Skeletal muscle tissue (tissue), 4 donors: ENCODE data around the gene BNC2. TPM values are rescaled to one million over a fixed set of nuclear protein-coding genes. Genes with fewer than 3 reads are reported as not detected.
A peak's percentile ranks its signal among the peaks of the same experiment; 100 is the strongest.

Experiments
- H3K27ac ChIP-seq: one replicate; pipeline ENCODE4 v1.7.0; 2013; ENCODE audit warnings: mild to moderate bottlenecking, low read depth, low read length, inconsistent platforms
- H3K27me3 ChIP-seq, 3 donors: one replicate each; pipeline ENCODE4 v1.7.0; 2013; ENCODE audit warnings: low read length in 3 of 3; ENCODE audit not compliant: control insufficient read depth in 3 of 3, insufficient read depth in 3 of 3
- H3K36me3 ChIP-seq, 3 donors: one replicate each; pipeline ENCODE4 v1.7.0; 2013; ENCODE audit warnings: low read length in 3 of 3; ENCODE audit not compliant: control insufficient read depth in 3 of 3, insufficient read depth in 3 of 3
- H3K4me1 ChIP-seq, 3 donors: one replicate each; pipeline ENCODE4 v1.7.0; 2013; ENCODE audit warnings: low read length in 3 of 3, mild to moderate bottlenecking in 3 of 3; ENCODE audit not compliant: control insufficient read depth in 3 of 3, insufficient read depth in 3 of 3
- H3K4me3 ChIP-seq, 3 donors: one replicate each; pipeline ENCODE4 v1.7.0; 2013; ENCODE audit warnings: low read length in 3 of 3
- H3K9ac ChIP-seq, 3 donors: one replicate each; pipeline ENCODE4 v1.7.0; 2013; ENCODE audit warnings: low read length in 3 of 3, mild to moderate bottlenecking in 3 of 3, moderate library complexity in 2 of 3, low read depth in 1 of 3
- H3K9me3 ChIP-seq, 3 donors: one replicate each; pipeline ENCODE4 v1.7.0; 2013; ENCODE audit warnings: low read length in 3 of 3; ENCODE audit not compliant: control insufficient read depth in 3 of 3
- total RNA-seq: library from RNA; depleted of rRNA; stranded (reverse); fragments of >200 nt; gene quantifications from one replicate; pipeline ENCODE4 v1.2.3, GENCODE V29; 2014
- donor health status: Osteomylitis.

Gene BNC2
- total RNA-seq, 1 donor from 2014 or later, result 10.4 TPM

- Histone ChIP-seq H3K4me3 (no peak overlapping the region), H3K27ac (no peak overlapping the region), H3K27me3 (no peaks in the 10 kb centered on the region), H3K9me3 (no peaks in the 10 kb centered on the region), H3K4me1 (no peaks in the 10 kb centered on the region), H3K36me3 (no peaks in the 10 kb centered on the region), H3K9ac (no peak overlapping the region)
Measured at GRCh38 chr9:16602494-16602893, 268.0 kb downstream of the BNC2 start.

DNA sequence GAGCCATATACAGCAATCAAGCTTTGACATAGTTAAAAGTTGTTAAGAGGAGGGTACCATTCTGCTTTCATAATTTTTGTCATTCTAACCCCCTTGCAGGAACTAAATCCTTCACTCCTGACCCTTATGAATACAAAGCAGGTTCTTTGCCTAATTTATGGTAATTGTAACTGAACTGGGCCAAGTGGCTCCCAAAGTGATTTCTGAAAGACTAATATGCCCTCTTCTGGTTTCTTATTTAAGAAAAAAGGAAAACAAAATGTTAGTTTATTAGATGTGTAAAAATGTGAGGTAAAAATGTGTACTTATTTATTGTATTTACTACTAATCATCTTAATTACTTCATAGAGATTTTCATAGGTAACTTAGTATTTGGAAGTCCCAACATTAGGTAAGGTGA is 268.5 kb downstream of the BNC2 start:
- Histone ChIP-seq H3K9me3 (no peaks in the 10 kb centered on the region), H3K4me3 (no peak overlapping the region), H3K27me3 (no peaks in the 10 kb centered on the region), H3K4me1 (no peaks in the 10 kb centered on the region), H3K27ac (no peak overlapping the region), H3K9ac (no peak overlapping the region), H3K36me3 (no peaks in the 10 kb centered on the region)

DNA sequence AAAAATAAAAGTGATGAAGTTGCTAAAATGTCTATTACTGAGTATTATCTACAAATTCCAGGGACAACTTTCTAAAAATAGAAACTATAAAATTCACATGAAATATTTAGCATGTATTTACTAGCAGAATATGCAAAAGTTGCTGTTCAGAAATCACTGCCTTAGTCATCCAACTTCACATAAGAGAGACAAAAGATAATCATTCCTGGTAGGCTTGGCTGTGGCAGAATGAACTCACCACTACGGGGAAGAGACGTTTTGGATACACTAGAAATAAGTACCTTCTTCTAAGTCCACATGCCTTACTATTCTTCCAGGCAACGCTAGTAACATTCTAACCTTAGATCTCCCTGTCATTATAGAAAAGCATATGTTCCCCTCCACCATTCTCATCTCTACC is 272.2 kb downstream of the BNC2 start:
- Histone ChIP-seq H3K36me3 (no peaks in the 10 kb centered on the region), H3K9ac (no peak overlapping the region), H3K9me3 (no peaks in the 10 kb centered on the region), H3K4me1 (no peaks in the 10 kb centered on the region), H3K27me3 (no peaks in the 10 kb centered on the region), H3K27ac (no peak overlapping the region), H3K4me3 (no peak overlapping the region)

GRCh38 chr9:16597136-16597535 is 273.3 kb downstream of the BNC2 start:
- Histone ChIP-seq H3K9ac (no peak overlapping the region), H3K27me3 (no peaks in the 10 kb centered on the region), H3K4me1 (no peaks in the 10 kb centered on the region), H3K27ac (no peak overlapping the region), H3K4me3 (no peak overlapping the region), H3K9me3 (no peaks in the 10 kb centered on the region), H3K36me3 (no peaks in the 10 kb centered on the region)

- Histone ChIP-seq H3K9ac (no peak overlapping the region), H3K27me3 (no peaks in the 10 kb centered on the region)
Measured at GRCh38 chr9:16595227-16595626, 275.2 kb downstream of the BNC2 start.

DNA sequence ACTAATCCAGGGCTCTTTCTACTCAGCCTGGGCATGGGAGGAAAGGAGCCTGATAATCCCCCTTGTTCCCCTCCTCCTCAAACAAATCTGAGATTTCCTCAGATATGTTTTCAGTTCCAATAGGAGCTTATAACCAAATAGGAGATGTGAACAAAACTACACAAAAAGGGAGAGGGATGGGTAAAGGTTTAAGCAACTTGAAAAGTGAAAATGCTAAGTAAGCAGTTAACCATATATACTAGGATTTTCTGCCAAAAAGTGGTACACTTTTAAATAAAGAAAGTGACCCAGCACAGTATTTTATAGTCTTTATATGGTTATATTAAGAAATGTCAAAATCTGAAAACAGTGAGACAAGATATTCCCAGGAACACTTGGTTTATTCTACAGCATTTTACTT is 275.7 kb downstream of the BNC2 start:
- Histone ChIP-seq H3K27me3 (no peaks in the 10 kb centered on the region), H3K9ac (no peak overlapping the region), H3K4me1 (no peaks in the 10 kb centered on the region), H3K4me3 (no peak overlapping the region), H3K27ac (no peak overlapping the region), H3K36me3 (no peaks in the 10 kb centered on the region), H3K9me3 (no peaks in the 10 kb centered on the region)

More at GRCh38 chr9:16595227-16595626, 275.2 kb downstream of the BNC2 start:
- Histone ChIP-seq H3K9me3 (no peaks in the 10 kb centered on the region), H3K36me3 (no peaks in the 10 kb centered on the region), H3K4me1 (no peaks in the 10 kb centered on the region), H3K27ac (no peak overlapping the region), H3K4me3 (no peak overlapping the region)

GRCh38 chr9:16593746-16594145 is 276.7 kb downstream of the BNC2 start:
- Histone ChIP-seq H3K36me3 (no peaks in the 10 kb centered on the region), H3K9me3 (no peaks in the 10 kb centered on the region), H3K27ac (no peak overlapping the region), H3K4me3 (no peak overlapping the region), H3K4me1 (no peaks in the 10 kb centered on the region), H3K9ac (no peak overlapping the region), H3K27me3 (no peaks in the 10 kb centered on the region)

DNA sequence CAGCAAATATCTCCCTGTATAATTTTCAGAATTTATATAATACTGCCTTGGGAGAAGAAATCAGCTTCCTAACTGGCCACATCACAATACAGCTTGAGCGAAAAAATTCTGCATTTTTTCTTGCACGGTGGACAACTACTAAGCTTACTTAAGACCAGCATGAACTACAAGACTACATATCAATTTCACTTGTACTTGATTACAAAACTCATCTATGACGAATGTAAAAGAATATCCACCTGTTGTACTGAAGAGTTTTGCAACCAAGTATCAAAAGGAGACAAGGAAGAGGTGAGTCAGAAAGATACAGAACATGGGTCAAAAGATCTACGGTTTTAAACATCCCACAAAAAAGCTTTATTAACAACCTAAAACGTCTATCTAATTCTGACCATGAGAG is 279.4 kb downstream of the BNC2 start:
- H3K36me3 ChIP-seq, result no peaks in the 10 kb centered on the region
- no peaks in the 10 kb centered on the region for H3K4me1 ChIP-seq
- no peaks in the 10 kb centered on the region for H3K27me3 ChIP-seq
- H3K9ac ChIP-seq, result no peak overlapping the region
- no peaks in the 10 kb centered on the region for H3K9me3 ChIP-seq
- H3K4me3 ChIP-seq, result no peak overlapping the region
- no peak overlapping the region for H3K27ac ChIP-seq

DNA sequence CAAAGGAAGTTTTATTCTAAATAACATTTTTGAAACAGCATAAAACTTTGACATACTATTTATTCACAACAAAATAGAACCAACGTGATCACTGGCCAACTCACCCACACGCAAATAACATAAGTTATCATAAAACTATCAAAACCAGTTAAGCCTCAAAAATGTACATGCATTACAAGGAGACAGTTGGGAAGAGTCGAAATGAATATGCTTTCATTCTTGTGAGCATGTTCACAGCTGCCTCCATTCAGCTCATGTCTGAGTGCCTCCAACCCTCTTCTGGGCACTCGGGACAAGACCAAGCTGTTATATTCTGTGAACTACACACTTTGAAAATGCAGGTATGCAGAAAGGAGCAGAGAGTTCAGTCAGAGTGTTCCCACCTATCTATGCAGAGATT is 284.9 kb downstream of the BNC2 start:
- no peak overlapping the region for H3K9ac ChIP-seq
- H3K4me3 ChIP-seq, result no peak overlapping the region
- no peaks in the 10 kb centered on the region for H3K9me3 ChIP-seq
- no peaks in the 10 kb centered on the region for H3K27me3 ChIP-seq
- H3K36me3 ChIP-seq, result no peaks in the 10 kb centered on the region
- H3K4me1 ChIP-seq, result no peaks in the 10 kb centered on the region
- H3K27ac ChIP-seq, result no peak overlapping the region

DNA sequence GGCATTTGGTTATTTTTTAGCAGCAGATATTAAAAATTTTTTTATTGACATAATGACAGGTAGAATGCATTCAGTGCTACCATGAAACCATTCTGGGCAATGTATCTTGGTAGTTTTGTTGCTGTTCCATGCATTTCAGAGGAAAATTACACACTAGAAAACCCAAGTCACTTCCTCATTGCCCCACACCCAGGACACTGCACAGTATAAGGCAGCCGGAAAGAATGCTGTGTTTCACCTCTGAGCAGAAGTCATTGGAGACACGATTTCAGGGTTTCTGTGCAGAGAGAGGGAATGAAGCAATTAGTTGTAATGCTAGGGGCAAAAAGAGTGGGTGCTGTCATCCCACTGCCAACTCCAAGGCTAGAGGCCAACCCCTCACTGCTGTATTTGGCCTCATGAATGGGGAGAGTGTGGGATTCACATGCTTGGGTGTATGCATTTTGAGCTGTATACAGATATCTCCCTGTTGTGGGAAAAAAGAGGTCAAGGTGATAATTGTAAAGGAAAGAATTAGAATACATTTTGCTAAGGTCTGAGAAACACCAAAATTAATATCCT is 290.5 kb downstream of the BNC2 start:
- H3K27ac ChIP-seq, result no peak overlapping the region

DNA sequence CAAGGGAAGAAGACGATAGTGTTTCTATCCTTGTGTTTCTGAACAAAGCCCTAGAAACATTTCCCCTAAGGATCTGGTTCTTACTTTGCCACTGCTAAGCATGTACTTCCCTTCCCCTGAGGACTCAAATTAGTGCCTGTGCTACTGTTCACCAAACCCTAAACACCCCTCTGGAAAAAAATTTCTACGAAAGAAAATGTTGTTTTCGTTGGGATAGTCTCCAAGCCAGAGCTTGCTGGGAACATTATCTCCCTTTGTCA is 294.6 kb downstream of the BNC2 start:
- Histone ChIP-seq H3K27ac (no peak overlapping the region), H3K4me3 (no peak overlapping the region), H3K27me3 (no peaks in the 10 kb centered on the region), H3K9ac (peak overlapping the region in 1 of 3 donors; percentile 24), H3K9me3 (no peaks in the 10 kb centered on the region), H3K36me3 (no peaks in the 10 kb centered on the region), H3K4me1 (peaks cover 0 to 2% (median 0%) of the 10 kb centered on the region in 3 donors)

More for the DNA sequence above, 290.5 kb downstream of the BNC2 start:
- H3K4me1 ChIP-seq, result peaks cover 0 to 2% (median 0%) of the 10 kb centered on the region in 3 donors
- no peaks in the 10 kb centered on the region for H3K27me3 ChIP-seq
- no peak overlapping the region for H3K9ac ChIP-seq
- no peak overlapping the region for H3K4me3 ChIP-seq
- H3K36me3 ChIP-seq, result no peaks in the 10 kb centered on the region
- H3K9me3 ChIP-seq, result no peaks in the 10 kb centered on the region
